Inferior parietal cortex (tissue), 1 donor: Measurements from ENCODE around the gene RNF144A.
"Not testable (repeated sequence)": the region's sequence is repeated elsewhere in the genome, so short reads cannot be mapped to it uniquely, and the experiment has no call there.

Experiments
- DNase-seq: peaks from one replicate; pipeline ENCODE4 v3.0.0-alpha.2; 2016; ENCODE audit errors: extremely low spot score

The RNF144A gene

GRCh38 chr2:6929196-6929819 is 12.1 kb downstream of the RNF144A start:
- peak; percentile 20 for DNase-seq

DNA sequence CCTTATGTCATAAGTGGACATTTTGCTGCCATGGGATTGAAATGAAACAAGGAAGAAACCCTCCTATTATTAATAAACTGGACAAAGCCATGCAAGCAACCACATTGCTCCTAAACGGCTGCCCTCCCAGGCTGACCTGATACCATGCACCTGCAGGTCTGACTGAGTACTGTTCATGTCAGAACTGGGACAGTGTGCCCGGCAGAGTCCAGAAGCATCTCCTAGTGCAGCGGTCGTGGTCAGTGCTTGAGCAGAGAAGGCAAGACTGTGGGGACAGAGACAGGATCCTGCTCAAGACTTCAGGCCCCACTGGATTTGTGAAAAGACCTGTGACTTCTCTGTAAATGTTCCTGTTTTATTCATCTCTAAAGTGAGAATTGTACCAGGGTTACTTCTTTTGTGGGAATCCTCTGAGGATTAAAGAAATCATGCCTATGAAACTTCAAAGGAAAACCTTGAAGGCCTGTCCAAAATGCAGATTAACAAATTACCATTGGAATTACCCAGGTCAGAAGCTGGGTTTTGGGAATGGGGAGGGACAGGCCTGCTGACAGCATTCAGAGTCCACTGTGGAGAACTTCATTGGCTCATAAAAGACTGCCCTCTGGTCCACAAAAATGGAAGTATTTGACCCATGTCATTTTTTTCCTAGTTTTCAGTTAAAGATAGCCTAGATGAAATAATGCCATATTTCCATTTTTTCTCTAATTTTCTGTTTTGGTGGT is 13.9 kb downstream of the RNF144A start:
- DNase-seq, result no peak

- no peak for DNase-seq
These were observed 14.5 kb downstream of the RNF144A start for GRCh38 chr2:6931753-6932152.

GRCh38 chr2:6932206-6932605 is 15.0 kb downstream of the RNF144A start:
- no peak for DNase-seq

- DNase-seq, result peak; percentile 73
These were observed 15.6 kb downstream of the RNF144A start for GRCh38 chr2:6932828-6933227.

- no peak for DNase-seq
These were observed 16.7 kb downstream of the RNF144A start for GRCh38 chr2:6933911-6934310.

DNA sequence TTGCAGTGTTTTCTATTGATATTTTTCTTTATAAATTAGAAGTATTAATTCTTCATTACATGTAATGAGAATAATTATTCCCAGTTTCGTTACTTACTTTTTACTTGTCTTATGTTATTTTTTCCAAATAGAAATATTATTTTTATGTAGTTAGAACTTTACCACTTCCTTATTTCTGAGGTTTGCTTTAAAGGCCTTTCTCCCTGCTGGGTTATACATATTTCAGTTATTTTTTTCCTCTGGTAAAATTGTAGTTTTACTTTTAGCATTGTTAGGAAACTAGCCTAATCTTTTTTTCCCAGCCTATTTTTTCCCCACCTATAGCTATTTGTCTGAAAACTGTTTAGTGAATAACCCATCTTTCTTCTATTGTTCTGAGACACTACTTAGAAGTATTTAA is 17.1 kb downstream of the RNF144A start:
- no peak for DNase-seq

DNA sequence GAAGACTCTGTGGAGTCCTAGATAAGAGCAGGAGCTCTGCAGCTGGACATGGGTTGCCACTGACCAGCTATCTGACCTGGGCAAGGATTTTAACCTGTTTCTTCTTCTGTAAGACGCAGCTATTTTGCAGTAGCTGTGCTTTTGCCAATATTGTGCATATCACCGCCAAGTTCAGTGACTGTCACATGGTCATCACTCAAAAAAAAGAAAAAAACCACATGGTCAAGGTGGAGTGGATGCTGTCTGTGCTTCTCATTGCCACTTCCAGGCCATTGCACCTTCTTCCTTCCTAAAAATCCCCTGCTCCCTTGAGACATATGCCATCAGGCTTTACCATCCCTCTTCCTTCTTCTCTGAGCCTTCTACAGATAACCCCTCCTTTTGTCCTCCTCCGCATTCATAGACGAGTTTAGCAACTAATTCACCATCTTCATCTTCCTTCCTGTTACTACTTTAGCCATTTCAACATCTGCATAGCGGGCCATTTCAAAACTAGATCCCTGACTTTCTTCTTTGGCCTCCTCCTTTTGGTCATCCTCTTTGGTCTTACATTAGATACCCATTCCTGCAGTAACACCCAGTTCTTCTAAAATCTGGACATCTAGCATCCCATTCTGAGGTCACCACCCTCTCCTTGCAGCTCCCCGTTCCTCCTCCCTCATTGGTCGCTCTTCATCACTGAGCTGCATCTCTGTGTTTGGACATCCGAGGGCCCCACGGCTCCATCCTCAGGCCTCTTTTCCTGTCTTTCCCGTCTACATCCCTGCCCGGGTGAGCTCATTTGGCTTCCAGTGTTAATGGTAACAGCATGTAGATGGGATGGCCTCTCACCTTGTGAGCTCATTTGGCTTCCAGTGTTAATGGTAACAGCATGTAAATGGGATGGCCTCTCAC is 17.8 kb downstream of the RNF144A start:
- DNase-seq, result no peak

GRCh38 chr2:6935652-6936020 is 18.4 kb downstream of the RNF144A start:
- DNase-seq, result not testable (repeated sequence)

DNA sequence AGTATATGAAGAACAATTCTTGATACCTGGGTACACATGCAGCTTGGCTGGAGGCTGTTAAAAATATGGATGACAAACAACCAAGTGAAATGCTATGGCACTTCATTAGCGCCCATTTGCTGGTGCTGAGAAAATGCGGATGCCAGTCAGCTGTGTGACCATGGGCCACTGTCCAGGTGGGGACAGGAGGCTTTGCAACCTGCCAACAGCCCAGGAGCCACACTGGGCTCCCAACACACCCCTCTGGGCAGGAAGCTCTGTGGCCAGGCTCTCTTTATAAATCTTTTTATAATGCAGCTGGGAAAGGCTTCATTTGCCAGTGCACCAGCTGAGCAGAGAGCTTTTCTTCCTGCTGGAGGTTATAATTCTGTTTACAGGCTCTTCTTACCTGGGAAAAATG is 19.9 kb downstream of the RNF144A start:
- DNase-seq, result no peak

GRCh38 chr2:6937582-6937981 is 20.4 kb downstream of the RNF144A start:
- DNase-seq, result no peak

- no peak for DNase-seq
These were observed 21.9 kb downstream of the RNF144A start for GRCh38 chr2:6939071-6939470.

DNA sequence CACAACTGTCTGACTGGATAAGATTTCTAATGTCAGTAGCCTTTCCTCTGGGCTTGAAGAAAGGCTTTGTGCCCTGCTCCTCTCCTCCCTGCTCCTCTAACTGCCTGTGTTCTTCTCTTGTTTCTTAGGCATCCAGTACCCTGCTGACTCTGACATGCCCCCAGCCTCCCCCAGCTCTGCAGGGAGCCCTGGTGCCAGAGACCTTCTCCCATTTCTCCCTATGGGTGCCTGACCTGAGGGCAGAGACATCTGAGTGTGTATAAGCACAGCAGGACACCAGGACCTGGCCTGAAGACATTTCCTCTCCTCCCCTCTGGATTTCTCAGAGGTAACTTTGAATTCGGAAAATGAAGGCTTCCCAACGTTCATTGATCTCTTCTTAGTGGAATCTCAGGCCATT is 23.6 kb downstream of the RNF144A start:
- no peak for DNase-seq

GRCh38 chr2:6941299-6942046 is 24.3 kb downstream of the RNF144A start:
- DNase-seq, result no peak

- DNase-seq, result no peak
These were observed 25.6 kb downstream of the RNF144A start for GRCh38 chr2:6942848-6943247.

DNA sequence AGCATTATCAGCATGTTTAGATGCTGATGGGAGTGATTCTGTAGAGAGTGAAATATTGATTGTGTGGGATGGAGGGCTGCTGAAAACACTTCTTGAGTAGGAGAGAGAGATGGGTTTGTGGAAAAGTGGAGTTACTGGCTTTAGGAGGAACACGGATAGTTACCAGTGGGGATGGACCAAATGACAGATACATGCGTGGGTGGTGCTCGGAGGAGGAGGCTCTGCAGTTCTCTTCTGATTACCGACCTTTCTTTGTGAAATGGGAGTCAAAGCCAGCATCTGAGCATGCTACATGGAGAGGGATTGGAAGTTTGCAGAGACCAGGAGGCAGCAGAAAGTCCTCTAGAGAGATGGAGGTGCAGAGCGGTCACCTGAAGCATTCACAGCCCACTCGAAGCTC is 26.3 kb downstream of the RNF144A start:
- DNase-seq, result no peak

- no peak for DNase-seq
These were observed 26.8 kb downstream of the RNF144A start for GRCh38 chr2:6943971-6944370.

- DNase-seq, result no peak
These were observed 27.3 kb downstream of the RNF144A start for GRCh38 chr2:6944555-6944954.

- no peak for DNase-seq
These were observed 28.0 kb downstream of the RNF144A start for GRCh38 chr2:6945087-6945813.

- DNase-seq, result no peak
These were observed 28.6 kb downstream of the RNF144A start for GRCh38 chr2:6945821-6946220.

DNA sequence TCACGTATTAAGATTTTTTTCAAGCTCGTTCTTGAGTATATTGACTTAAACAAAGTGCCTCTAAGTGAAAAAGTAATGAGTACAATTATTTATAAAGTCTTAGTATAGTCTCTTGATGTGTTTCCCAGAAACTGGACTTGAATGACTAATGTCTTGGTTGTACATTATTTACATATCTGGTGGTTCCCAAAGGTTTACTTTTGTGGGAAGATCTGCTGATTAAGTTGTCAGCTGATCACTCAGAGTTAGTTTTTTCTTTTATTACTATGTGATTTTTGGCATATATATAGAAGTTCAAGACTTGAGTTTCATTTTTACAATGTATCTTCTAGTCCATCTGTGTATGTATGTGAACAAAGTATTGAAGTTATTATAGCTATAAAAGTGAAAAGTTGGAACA is 29.5 kb downstream of the RNF144A start:
- DNase-seq, result no peak
